ENCODE data around the gene EVA1B.

- TF ChIP-seq CTCF (IDR thresholded peaks at IDR 0.05) = no peak
- TF ChIP-seq REST (IDR thresholded peaks at IDR 0.05; ENCODE audit: insufficient read depth in 1 of 2, low read depth in 2 of 2, low read length in 1 of 2) = no peak
- no peak for TF ChIP-seq POLR2AphosphoS5 (IDR thresholded peaks at IDR 0.05; ENCODE audit: low read depth, low read length)
Measured at GRCh38 chr1:36352910-36353878, 29.7 kb upstream of the EVA1B start.
